Activated CD4-positive, alpha-beta T cell treated with anti-CD3 and anti-CD28 coated beads, Interleukin-2, amount 50 U/mL, for 24 hours (primary cell): ENCODE results near the gene C1QTNF1.

Experiments
- DNase-seq, 2 donors: peaks; one replicate each; pipeline ENCODE4 v3.0.0-alpha.2; 2020; ENCODE audit warnings: low read depth in 1 of 2, low spot score in 1 of 2

Gene C1QTNF1

DNA sequence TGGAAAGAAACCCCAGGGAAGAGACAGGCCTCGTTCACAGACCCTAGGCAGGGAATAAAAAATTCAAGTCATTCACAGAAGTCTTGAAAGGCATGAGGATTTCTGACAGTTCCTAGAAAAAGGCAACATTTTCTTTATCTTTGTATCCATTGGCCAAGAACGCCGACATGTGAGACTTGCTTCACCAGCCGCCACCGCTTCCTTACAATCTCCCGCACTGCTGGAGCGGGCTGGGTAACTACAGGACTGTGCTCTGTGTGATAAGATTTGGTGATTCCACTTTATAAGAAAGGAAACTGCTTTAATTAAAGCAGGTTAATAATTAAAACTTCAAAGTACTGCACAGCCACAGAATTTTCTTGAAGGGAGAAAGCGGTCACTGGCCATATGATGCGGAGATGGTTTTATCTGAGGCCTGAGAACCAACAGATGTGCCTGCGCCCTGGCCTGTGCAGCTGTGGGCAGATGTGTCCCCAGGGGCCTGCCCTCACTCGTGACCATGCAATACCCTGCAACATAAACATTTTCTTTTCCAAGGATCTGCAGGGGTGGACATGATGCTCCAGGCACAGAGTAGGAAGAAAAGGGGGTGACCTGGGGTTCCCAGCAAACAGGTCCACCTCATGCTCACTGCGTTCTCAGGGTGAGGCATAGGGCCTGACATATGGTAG, 31.3 kb upstream of the C1QTNF1 start:
- DNase-seq = no peak

- peak; percentile 36 for DNase-seq
These were observed 30.6 kb upstream of the C1QTNF1 start for GRCh38 chr17:78993241-78993956.

DNA sequence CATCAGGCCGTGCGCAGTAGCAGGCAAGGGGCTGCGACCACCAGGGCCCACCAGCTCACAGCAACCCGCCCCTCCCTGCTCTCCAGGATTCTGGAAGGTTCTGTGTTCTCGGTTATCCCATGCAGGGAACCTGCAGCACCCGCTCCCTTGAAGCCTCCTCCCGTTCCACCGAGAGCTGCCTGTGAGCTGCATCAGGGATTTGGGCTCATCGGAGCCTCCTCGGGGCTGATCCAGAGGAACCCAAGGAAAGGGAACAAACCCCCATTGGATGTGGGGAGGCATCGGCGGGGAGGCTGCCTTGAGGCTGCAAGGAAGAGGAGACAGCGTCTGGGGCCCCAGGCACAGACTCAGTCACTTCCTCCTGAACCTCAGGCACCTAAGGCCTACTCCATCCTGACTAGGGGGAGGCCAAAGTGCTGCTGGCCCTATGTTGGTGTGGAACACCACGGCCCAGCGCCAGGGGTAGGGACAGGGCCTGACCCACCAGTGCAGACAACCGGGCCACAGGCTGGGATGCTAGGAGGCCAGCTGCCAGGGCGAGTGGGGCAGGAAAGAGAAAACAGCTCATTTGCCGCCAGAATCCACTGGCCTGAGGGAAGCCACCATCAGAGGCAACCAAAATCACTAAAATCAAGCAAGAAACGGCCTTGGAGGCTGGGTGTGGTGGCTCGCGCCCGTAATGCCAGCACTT, 29.8 kb upstream of the C1QTNF1 start:
- no peak for DNase-seq

- DNase-seq = no peak
These were observed 28.8 kb upstream of the C1QTNF1 start for GRCh38 chr17:78995022-78995760.

DNA sequence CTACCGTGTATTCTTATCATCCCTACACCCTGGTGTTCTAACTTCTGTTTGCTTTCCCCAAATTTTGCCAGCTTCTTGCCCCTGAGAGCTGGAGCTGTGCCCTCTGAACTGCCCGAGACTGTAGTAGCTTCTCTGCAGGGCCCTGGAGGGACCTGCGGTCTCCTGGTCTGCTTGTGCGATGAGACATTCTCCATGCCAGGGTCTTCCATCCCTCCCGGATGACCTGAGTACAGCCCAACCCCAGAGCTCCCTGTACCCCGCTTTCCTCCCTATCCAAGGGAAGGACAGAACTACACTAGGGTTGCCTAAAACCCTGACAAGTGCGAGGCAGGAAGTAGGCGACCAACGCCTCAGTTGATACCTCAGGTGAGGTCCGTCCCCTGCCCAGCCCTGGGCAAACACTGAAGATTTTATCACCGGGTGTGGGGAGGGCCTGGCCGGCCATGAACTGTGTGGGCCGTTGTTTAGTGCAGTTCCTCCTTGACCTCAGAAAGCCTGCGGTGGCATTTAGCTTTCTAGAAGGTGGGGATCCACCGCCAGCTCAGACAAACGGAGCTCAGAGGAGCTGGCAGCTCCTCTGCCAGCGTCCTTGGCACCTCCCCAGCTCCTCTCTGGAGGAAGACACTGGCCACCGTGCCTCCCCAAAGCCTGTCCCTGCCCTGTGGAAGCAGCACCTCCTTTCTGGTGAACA, 28.1 kb upstream of the C1QTNF1 start:
- no peak for DNase-seq

DNA sequence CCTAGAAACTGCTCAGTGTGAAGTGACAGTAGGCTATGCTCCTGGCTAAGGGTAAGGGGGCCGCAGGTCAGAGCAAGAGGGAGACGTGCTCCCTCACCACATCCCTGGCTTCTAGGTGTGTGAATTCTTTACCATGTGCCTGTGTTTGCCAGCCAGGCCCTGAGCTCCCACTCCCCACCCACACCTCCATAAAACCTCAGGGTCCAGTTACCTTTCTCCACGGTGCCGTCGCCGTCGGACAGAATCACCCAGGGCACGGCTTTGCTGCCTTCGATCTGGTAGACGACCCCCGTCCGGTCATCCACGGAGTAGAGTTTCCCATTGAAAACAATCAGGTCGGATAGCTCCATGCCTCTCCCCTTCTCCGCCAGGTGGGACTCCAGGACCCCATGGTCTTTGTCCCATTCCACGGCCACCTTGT, 27.2 kb upstream of the C1QTNF1 start:
- no peak for DNase-seq

DNA sequence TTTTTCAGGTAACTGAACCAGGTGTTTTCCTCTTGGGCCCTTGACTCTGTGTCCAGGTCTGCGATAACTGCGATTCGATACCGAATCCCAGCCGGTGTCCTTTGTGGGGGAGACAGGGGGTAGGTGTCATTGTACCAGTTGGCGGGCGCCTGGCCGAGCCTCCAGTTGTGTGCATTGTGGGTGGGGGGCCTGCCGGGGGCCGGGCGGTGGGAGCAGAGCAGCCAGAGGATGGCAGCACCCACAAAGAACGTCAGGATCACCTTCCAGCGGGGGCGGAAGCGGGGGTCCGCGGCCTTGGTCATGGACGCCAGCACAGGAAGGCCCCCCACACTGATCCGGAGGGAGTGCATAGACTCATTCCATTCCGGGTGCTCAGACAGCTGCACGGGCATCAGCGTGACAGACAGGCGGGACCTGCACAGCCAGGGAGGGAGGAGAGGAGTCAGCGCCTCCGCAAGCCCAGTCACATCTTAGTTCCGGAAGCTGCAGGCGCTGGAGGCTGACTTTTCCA, 26.7 kb upstream of the C1QTNF1 start:
- no peak for DNase-seq

GRCh38 chr17:78997881-78998280, 26.1 kb upstream of the C1QTNF1 start:
- no peak for DNase-seq

GRCh38 chr17:78998311-78999055, 25.5 kb upstream of the C1QTNF1 start:
- DNase-seq = no peak

DNA sequence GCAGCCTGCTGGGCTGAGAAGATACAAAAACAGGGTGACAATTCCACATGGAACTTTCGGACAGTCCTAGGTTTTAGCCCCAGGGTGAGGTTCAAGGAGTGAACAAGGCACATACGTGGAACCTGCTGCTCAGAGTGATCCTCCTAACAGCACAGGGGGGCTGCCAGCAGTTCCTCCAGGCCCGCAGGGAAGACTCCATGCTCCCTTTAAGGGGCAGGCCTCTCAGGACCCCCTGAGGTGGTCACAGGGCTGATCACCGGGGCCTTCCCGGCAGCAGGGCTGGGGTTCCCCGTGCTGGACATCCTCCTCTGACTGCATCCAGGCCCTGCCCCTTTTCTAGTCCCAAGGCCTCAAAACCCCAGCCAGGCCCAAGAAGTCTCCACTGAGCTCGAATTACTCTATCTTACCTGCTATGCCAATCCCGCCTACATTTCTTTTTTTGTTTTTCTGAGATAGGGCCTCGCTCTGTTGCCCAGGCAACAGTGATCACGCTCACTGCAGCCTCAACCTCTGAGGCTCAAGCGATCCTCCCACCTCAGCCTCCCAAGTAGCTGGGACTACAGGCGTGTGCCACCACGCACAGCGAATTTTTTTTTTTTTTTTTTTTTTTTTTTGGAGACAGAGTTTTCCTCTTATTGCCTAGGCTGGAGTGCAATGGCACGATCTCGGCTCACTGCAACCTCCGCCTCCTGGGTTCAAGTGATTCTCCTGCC, 24.8 kb upstream of the C1QTNF1 start:
- DNase-seq = no peak

- no peak for DNase-seq
These were observed 24.0 kb upstream of the C1QTNF1 start for GRCh38 chr17:78999947-79000395.

- DNase-seq = no peak
These were observed 23.4 kb upstream of the C1QTNF1 start for GRCh38 chr17:79000396-79001189.

DNA sequence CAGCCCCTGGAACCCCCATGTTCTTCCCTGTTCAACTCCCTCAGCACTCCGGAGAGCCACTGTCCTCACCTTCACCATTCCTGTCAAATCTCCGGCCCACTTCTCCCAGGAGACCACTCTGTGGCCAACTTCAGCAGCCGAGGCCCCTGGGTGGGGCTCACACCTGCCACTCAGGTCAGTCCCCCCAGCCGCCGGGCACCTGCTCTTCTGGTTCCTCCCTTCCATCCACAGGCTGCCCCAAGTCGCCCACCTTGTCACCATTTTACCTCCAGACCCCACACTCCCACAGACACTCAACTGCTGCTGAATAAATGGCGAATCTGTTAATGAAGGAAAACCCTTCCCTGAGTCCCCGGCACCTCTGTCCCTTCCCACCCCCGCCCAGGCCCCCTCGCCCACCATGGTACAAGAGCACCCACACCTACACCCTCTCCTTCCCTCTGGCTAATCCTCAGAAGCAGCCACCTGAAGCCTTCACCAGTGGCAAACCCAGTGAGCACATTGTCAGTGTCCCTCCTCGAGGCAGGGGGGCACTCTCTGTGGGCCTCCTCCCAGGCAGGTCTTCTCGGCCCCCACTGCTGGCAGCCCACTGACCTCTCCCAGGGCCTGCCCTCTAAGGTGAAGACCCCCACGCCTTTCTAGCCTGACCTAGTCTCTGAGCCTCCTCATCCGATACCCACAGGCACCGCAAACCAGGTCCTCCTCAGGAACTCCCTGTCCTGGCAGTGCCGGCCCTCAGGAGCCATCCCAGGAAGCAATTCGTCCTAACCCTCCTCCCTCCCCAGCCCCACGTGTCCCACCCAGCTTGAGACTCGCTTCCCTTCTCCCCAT, 22.6 kb upstream of the C1QTNF1 start:
- DNase-seq = no peak

- DNase-seq = no peak
These were observed 21.7 kb upstream of the C1QTNF1 start for GRCh38 chr17:79002291-79002690.

- DNase-seq = no peak
These were observed 21.0 kb upstream of the C1QTNF1 start for GRCh38 chr17:79002796-79003593.

GRCh38 chr17:79003661-79004411, 20.1 kb upstream of the C1QTNF1 start:
- no peak for DNase-seq
